Vagina (tissue), 2 donors: ENCODE measurements around the gene EARS2. TPM values are rescaled to one million over a fixed set of nuclear protein-coding genes. Genes with fewer than 3 reads are reported as not detected.
A peak's percentile ranks its signal among the peaks of the same experiment; 100 is the strongest.

ENCODE experiments used
- DNase-seq, 2 donors: peaks; one replicate each; pipeline ENCODE4 v3.0.0-alpha.2; 2017; ENCODE audit errors: extremely low spot score in 2 of 2
- H3K27ac ChIP-seq: fragments of 200-600 bp; sonication (generic); one replicate; pipeline ENCODE4 v1.5.1; 2019
- H3K27me3 ChIP-seq: fragments of 200-600 bp; sonication (generic); one replicate; pipeline ENCODE4 v1.5.1; 2019
- H3K36me3 ChIP-seq, 2 donors: fragments of 200-600 bp; sonication (generic); one replicate each; pipeline ENCODE4 v1.5.1; 2017 to 2019
- H3K4me1 ChIP-seq: fragments of 200-600 bp; sonication (generic); one replicate; pipeline ENCODE4 v1.5.1; 2019
- H3K4me3 ChIP-seq, 2 donors: fragments of 200-600 bp; sonication (generic); 1 replicate in 1 of 2; 2 replicates in 1 of 2; pipeline ENCODE4 v1.5.1; 2016 to 2019
- H3K9me3 ChIP-seq: fragments of 200-600 bp; sonication (generic); one replicate; pipeline ENCODE4 v1.5.1; 2019
- CTCF ChIP-seq, 3 experiments: fragments of 450-650 bp in 2 of 3; fragments of 200-600 bp in 1 of 3; sonication (generic) in 1 of 3; IDR thresholded peaks; one replicate each; pipeline ENCODE4 v1.5.1; 2017 to 2019; ENCODE audit warnings: antibody characterized with exemption in 3 of 3, mild to moderate bottlenecking in 2 of 3, moderate library complexity in 2 of 3
- POLR2A ChIP-seq, 2 donors: fragments of 450-650 bp; IDR thresholded peaks; one replicate each; pipeline ENCODE4 v1.6.1; 2017; ENCODE audit warnings: antibody characterized with exemption in 2 of 2, mild to moderate bottlenecking in 2 of 2, moderate library complexity in 2 of 2
- POLR2AphosphoS5 ChIP-seq, 2 donors: sonication (generic); formaldehyde crosslinking; IDR thresholded peaks; one replicate each; pipeline ENCODE4 v1.9.0; 2017; ENCODE audit warnings: antibody characterized with exemption in 2 of 2, mild to moderate bottlenecking in 2 of 2, low read depth in 1 of 2; ENCODE audit not compliant: insufficient read depth in 1 of 2
- intact Hi-C: fragments of 100-400 bp; cut with DNase I; formaldehyde crosslinking; loops from one replicate; pipeline ENCODE4 v1.15.1; 2023
- total RNA-seq: library from RNA; depleted of rRNA; stranded (reverse); fragments of >200 nt; gene quantifications from one replicate; pipeline ENCODE4 v1.2.3, GENCODE V29; 2016

EARS2 gene
- total RNA-seq, 1 donor from 2014 or later, result 46.7 TPM

GRCh38 chr16:23500212-23500861 is 56.8 kb downstream of the EARS2 start:
- DNase-seq, result no peak
- Histone ChIP-seq H3K36me3 (no peaks in the 10 kb centered on the region), H3K9me3 (no peaks in the 10 kb centered on the region), H3K4me1 (peaks cover 87% of the 10 kb centered on the region), H3K27ac (peak overlapping the region; percentile 81), H3K27me3 (no peaks in the 10 kb centered on the region), H3K4me3 (no peak overlapping the region)
- intact Hi-C loops, result no loop called here
- TF ChIP-seq POLR2AphosphoS5 (IDR thresholded peaks at IDR 0.05; ENCODE audit: insufficient read depth in 1 of 2, low read depth in 1 of 2), result no peak
- no peak for TF ChIP-seq CTCF (IDR thresholded peaks at IDR 0.05)
- TF ChIP-seq POLR2A (IDR thresholded peaks at IDR 0.05), result no peak

- TF ChIP-seq POLR2AphosphoS5 (IDR thresholded peaks at IDR 0.05; ENCODE audit: insufficient read depth in 1 of 2, low read depth in 1 of 2) (no peak), CTCF (IDR thresholded peaks at IDR 0.05) (no peak), POLR2A (IDR thresholded peaks at IDR 0.05) (no peak)
- DNase-seq, result no peak
- Histone ChIP-seq H3K4me3 (no peak overlapping the region), H3K27me3 (no peaks in the 10 kb centered on the region), H3K36me3 (no peaks in the 10 kb centered on the region), H3K27ac (peak overlapping the region; percentile 81), H3K9me3 (no peaks in the 10 kb centered on the region), H3K4me1 (peaks cover 83% of the 10 kb centered on the region)
- intact Hi-C loops, result no loop called here
Measured at GRCh38 chr16:23499801-23500200, 57.3 kb downstream of the EARS2 start.

- TF ChIP-seq POLR2A (IDR thresholded peaks at IDR 0.05) (no peak), POLR2AphosphoS5 (IDR thresholded peaks at IDR 0.05; ENCODE audit: insufficient read depth in 1 of 2, low read depth in 1 of 2) (no peak), CTCF (IDR thresholded peaks at IDR 0.05) (no peak)
- Histone ChIP-seq H3K4me1 (peaks cover 74% of the 10 kb centered on the region), H3K36me3 (peaks cover 0 to 8% of the 10 kb centered on the region in 2 donors), H3K27me3 (no peaks in the 10 kb centered on the region), H3K27ac (peak overlapping the region; percentile 81), H3K4me3 (no peak overlapping the region), H3K9me3 (no peaks in the 10 kb centered on the region)
- intact Hi-C loops, result no loop called here
- no peak for DNase-seq
Measured at GRCh38 chr16:23498863-23499262, 58.3 kb downstream of the EARS2 start.

GRCh38 chr16:23497543-23497868 is 59.6 kb downstream of the EARS2 start:
- intact Hi-C loops, result no loop called here
- peak overlapping the region; percentile 81 for H3K27ac ChIP-seq
- no peaks in the 10 kb centered on the region for H3K9me3 ChIP-seq
- peak overlapping the region in 1 of 2 donors; percentile 19 for H3K4me3 ChIP-seq
- peaks cover 0 to 22% of the 10 kb centered on the region in 2 donors for H3K36me3 ChIP-seq
- TF ChIP-seq CTCF (IDR thresholded peaks at IDR 0.05), result no peak
- no peak for TF ChIP-seq POLR2AphosphoS5 (IDR thresholded peaks at IDR 0.05; ENCODE audit: insufficient read depth in 1 of 2, low read depth in 1 of 2)
- no peak for TF ChIP-seq POLR2A (IDR thresholded peaks at IDR 0.05)
- peaks cover 74% of the 10 kb centered on the region for H3K4me1 ChIP-seq
- H3K27me3 ChIP-seq, result no peaks in the 10 kb centered on the region
- no peak for DNase-seq

GRCh38 chr16:23496821-23497542 is 60.2 kb downstream of the EARS2 start:
- intact Hi-C loops, result no loop called here
- peaks cover 0 to 27% of the 10 kb centered on the region in 2 donors for H3K36me3 ChIP-seq
- no peak for DNase-seq
- peak overlapping the region in 1 of 2 donors; percentile 19 for H3K4me3 ChIP-seq
- peaks cover 74% of the 10 kb centered on the region for H3K4me1 ChIP-seq
- H3K27ac ChIP-seq, result peak overlapping the region; percentile 81
- H3K27me3 ChIP-seq, result no peaks in the 10 kb centered on the region
- H3K9me3 ChIP-seq, result no peaks in the 10 kb centered on the region
- TF ChIP-seq POLR2A (IDR thresholded peaks at IDR 0.05) (no peak), POLR2AphosphoS5 (IDR thresholded peaks at IDR 0.05; ENCODE audit: insufficient read depth in 1 of 2, low read depth in 1 of 2) (peak; percentile 32 to 56)
